GDM1 (cell line): Measurements from ENCODE around the gene PAM.
"Not testable (repeated sequence)": the region's sequence is repeated elsewhere in the genome, so short reads cannot be mapped to it uniquely, and the experiment has no call there.

Source experiments
- DNase-seq: peaks from one replicate; lab custom pipeline; 2025; lab: John Stamatoyannopoulos, UW

Gene PAM

GRCh38 chr5:102946414-102946813 is 191.3 kb downstream of the PAM start:
- DNase-seq = no peak

DNA sequence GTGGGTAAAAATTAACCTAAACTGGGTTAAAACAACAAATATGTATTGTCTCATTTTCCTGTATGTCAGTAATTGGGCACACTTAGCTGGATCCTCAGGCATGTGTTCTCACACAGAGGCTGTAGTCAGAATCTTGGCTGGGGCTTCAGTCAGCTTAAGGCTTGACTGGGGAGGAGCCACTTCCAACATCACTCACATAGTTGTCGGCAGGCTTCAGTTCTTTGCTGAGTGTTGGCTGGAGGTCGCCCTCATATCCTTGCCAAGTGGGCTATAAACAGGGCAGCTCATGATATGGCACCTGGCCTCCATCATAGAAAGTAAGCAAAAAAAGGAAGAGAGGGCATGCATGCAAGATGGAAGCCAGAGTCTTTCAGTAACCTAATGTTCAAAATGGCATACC is 191.9 kb downstream of the PAM start:
- no peak for DNase-seq

GRCh38 chr5:102955488-102955887 is 200.4 kb downstream of the PAM start:
- DNase-seq = no peak

DNA sequence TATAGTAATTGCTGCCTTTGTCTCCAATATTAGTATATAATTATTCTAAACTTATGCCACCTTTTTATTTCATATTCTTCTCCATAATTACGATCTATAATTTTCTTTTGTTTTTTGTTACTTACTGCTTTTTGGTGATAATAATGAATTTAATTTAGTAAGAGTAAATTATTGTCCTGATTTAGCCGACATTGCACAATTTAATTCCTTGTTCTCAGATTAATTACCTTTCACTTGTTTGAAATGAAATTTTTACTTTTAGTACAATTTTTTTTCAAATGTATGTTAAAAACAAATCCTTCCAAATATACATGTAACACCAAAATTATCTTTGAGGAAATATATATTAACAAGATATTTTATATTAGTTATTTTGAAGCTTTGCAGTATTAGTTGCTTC is 201.5 kb downstream of the PAM start:
- DNase-seq = no peak

- DNase-seq = no peak
These were observed 202.0 kb downstream of the PAM start for GRCh38 chr5:102957141-102957540.

- no peak for DNase-seq
These were observed 203.4 kb downstream of the PAM start for GRCh38 chr5:102958481-102959011.

DNA sequence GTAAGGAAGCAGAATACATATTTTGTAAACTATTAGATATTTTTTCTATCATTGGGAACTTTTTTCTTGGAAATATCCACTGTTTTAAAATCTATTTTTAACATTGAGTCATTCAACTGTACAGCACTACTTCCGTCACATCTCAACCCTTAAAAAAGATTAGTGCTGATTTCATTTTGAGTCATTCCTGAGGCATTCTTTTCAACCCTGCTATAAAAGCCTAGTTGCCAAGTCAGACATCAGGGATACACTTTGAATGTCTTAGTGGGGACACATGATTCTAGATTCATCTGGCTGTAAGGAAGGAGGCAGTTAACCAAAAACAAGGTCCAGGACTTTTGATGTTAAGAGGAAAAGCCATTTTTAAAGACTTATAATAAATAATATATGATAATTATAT is 203.9 kb downstream of the PAM start:
- DNase-seq = no peak

DNA sequence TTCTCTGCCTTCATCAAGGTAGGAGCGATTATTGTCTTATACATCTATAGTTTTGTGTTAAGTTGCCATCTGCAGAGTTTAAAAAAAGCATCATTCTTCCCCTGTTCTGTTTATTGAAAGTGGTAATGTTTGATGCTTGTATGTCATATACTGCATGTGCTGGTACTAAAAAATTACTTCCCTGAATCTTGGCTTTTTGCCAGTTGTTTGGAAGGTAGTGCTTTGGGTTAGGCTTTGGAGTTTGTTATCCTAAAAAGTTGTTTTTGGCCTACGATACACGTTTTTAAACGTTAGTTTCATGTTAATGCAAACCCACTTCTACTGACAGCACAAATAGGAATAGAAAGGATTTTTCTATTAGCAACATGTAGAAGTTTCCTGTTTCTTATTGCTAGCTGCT is 206.6 kb downstream of the PAM start:
- DNase-seq = no peak

DNA sequence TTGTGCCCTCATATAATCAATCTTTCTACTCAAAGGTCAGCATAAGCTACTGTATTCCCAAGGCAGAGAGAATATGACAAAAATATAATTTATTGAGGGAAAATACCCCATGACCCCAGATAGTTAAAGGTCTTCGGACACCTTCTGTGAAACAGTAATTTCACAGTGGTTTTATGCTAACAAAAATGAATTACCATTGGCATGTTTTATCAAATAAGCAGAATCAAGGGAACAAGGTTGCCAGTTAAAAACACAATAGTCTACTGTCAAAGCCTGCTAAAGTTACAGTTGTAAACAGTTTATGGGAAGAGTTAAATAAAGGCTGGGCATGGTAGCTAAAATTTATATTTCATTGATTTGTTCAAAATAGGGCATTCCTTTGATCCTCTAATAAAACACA is 210.5 kb downstream of the PAM start:
- no peak for DNase-seq

- DNase-seq = no peak
These were observed 214.5 kb downstream of the PAM start for GRCh38 chr5:102969641-102970040.

GRCh38 chr5:102971676-102972293 is 216.7 kb downstream of the PAM start:
- DNase-seq = no peak

DNA sequence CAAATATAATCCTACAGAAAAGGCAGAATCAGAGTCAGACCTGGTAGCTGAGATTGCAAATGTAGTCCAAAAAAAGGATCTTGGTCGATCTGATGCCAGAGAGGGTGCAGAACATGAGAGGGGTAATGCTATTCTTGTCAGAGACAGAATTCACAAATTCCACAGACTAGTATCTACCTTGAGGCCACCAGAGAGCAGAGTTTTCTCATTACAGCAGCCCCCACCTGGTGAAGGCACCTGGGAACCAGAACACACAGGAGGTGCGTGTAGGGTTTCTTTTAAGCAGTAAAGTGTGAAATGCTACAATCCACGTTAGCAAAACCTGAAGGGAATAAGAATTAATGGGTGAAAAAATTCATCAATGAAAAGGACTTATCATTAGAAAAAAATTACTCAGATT is 219.1 kb downstream of the PAM start:
- no peak for DNase-seq

DNA sequence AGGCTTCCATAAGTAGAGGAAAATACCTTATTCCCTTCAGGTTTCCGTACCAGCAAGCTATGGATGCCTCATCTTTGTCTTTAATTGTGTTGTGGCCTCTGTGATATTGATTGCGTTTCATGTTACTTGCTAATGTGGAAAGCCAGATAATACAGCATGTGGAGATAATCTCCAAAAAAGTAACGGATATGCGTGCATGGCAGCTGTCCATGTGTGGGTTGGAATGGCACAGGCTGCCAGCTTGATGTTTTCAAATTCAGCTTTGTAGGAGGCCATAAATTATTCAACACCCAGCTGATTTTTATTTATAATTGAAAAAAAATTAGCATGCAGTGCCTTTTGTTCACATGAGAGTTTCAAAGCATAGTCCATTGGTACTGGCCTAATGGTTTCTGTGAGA is 219.9 kb downstream of the PAM start:
- no peak for DNase-seq

DNA sequence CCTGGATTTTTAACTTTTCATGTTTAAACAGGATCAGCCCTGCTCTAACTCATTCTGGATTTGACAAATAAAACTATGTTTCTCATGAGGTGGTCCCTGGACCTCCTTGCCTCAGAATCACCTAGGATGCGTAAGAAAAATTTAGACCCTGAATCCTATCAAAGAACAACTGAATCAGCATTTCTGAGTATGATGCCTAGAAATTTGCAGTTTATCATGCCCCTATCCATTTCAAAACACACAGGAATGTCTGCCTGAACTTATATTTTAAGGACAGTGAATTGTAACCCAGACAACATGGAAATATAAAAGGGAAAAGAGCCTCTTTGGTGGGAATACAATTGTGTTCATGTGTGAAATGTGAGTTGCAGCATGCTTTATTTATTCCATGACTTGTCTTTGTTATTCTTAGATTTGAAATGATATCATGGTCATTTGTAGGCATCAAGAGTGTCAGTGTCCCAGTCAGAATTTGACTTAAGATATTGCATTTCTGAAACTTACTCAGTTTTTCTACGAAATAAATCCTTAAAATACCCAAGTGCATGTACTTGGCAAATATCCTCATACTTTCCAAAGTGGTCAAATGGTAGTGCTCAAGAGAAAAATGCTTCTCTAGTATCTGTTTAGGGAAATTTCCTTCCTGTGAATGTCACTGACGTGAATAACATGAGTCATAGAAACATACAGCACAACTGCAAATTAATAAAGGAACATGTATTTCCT is 220.5 kb downstream of the PAM start:
- no peak for DNase-seq

DNA sequence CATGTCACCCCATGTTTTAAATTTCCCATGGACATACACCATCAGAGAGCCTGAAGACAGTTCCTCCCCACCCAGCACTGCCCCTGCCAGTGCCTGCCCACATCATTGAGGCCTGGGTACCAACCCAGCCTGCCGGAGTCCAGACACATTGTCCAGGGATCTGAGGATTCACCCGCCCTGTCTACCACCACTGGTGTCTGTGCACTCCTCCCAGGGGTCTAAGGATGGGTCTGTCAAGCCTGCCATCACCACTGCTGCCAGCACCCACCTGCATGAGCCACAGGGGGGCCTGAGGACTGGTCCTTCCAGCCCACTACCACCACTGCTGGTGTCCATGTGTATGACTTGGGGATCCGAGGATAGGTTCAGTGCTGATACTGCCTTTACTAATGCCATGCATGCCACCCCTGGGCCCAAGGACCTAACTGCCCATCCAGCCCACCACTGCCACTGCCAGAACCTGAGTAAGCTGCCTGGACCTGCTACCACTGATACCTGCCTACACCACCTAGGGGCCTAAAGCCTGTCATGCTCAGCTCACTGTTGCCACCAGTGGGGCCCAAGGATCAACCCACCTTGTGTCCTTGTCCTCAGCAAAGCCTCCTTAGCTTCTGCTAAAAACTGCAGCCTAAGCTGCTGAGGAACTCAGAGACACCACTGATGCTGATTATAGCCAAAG is 227.0 kb downstream of the PAM start:
- no peak for DNase-seq

- no peak for DNase-seq
These were observed 231.0 kb downstream of the PAM start for GRCh38 chr5:102986074-102986473.

DNA sequence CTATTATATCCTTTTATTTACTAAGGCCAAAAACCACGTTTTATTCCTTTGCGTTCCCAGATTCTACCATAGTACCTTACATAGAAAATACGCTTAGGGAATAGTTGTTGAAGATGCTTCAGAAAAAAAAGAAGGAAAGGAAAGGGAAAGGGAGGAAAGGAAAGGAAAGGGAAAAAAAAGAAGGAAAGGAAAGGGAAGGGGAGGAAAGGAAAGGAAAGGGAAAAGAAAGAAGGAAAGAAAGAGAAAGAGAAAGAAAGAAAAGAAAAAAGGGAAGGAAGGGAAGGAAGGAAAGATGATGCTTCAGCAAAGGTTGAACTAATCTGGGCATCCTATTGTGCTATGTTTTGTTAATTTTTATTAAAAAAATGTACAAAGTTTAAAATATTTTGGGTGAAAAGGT is 233.4 kb downstream of the PAM start:
- DNase-seq = no peak

DNA sequence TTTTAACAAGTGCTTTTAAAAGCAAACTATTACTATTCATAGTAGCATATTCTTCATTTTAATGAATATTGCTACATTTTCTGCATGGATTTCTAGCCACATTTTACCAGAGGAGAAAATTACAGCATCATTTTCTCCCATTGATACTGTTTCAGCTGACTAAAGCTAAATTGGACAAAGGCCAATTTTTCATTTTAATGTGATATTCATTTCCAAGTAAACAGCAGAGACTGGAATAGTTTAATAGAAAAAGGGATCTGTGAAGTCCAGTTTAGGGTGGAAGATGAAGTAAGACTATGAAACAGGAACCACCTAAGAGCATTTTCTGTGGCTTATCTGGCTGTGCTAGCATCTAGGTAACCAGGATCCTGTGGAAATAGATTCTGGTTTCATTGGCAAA is 236.7 kb downstream of the PAM start:
- DNase-seq = no peak

GRCh38 chr5:102996011-102996575 is 241.0 kb downstream of the PAM start:
- no peak for DNase-seq

GRCh38 chr5:102998224-102998623 is 243.1 kb downstream of the PAM start:
- no peak for DNase-seq

- no peak for DNase-seq
These were observed 244.1 kb downstream of the PAM start for GRCh38 chr5:102999191-102999590.

GRCh38 chr5:102999621-103000020 is 244.5 kb downstream of the PAM start:
- DNase-seq = not testable (repeated sequence)

DNA sequence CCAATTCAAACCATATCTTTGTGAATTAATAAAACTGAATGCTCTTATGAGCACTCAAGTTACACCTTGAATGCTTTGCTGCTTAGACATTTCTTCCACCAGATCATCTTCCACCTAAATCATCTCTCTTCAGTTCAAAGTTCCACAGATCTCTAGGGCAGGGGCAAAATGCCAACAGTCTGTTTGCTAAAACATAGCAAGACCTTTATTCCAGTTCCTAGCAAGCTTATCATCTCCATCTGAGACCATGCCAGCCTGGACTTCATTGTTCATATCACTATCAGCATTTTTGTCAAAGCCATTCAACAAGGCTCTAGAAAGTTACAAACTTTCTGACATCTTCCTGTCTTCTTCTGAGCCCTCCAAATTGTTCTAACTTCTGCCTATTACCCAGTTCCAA is 245.0 kb downstream of the PAM start:
- DNase-seq = no peak
